ENCODE measurements around the gene FRS2.

DNA sequence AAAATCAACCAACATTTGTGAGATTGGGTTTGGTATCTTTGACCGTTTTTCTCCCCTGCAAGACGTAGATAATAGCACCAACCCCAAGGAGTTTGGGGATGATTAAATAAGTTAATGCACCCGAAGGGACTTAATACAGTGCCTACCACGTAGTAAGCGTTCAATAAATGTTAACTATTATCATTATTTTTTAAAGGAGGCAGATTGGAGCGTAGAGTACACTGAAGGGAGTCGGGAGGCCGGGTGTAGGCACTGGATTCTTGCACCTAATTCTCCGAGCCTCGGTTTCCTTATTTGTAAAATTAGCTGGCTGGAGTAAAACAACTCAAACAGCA is 367 bp upstream of the FRS2 start:
- TF ChIP-seq POLR2A (IDR thresholded peaks at IDR 0.05; ENCODE audit: low read depth, low read length) (no peak), POLR2AphosphoS5 (IDR thresholded peaks at IDR 0.05; ENCODE audit: low read depth, low read length) (no peak), POU2F2 (IDR thresholded peaks at IDR 0.05; ENCODE audit: low read depth, low read length) (no peak)

All from GM12891 (cell line).